Activated CD8-positive, alpha-beta memory T cell treated with anti-CD3 and anti-CD28 coated beads for 36 hours (primary cell): Measurements from ENCODE around the gene SLC6A20. TPM values are rescaled to one million over a fixed set of nuclear protein-coding genes. Genes with fewer than 3 reads are reported as not detected.

Source experiments
- CTCF ChIA-PET: fragments of 350-600 bp; sonication (Branson Sonifier 250); formaldehyde crosslinking; loops from one replicate; lab custom pipeline; 2021; ENCODE audit warnings: antibody characterized with exemption; lab: Charles Lee
- POLR2A ChIA-PET: fragments of 350-600 bp; sonication (Branson Sonifier 250); formaldehyde crosslinking; loops from one replicate; lab custom pipeline; 2021; ENCODE audit warnings: antibody characterized with exemption; lab: Charles Lee
- total RNA-seq, 2 experiments: library from RNA; stranded (reverse); gene quantifications; one replicate each; pipeline ENCODE4 v1.2.3, GENCODE V29; 2021

Gene SLC6A20, protein sequence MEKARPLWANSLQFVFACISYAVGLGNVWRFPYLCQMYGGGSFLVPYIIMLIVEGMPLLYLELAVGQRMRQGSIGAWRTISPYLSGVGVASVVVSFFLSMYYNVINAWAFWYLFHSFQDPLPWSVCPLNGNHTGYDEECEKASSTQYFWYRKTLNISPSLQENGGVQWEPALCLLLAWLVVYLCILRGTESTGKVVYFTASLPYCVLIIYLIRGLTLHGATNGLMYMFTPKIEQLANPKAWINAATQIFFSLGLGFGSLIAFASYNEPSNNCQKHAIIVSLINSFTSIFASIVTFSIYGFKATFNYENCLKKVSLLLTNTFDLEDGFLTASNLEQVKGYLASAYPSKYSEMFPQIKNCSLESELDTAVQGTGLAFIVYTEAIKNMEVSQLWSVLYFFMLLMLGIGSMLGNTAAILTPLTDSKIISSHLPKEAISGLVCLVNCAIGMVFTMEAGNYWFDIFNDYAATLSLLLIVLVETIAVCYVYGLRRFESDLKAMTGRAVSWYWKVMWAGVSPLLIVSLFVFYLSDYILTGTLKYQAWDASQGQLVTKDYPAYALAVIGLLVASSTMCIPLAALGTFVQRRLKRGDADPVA
- total RNA-seq = under 1 TPM; 0.08 to 0.13 TPM

DNA sequence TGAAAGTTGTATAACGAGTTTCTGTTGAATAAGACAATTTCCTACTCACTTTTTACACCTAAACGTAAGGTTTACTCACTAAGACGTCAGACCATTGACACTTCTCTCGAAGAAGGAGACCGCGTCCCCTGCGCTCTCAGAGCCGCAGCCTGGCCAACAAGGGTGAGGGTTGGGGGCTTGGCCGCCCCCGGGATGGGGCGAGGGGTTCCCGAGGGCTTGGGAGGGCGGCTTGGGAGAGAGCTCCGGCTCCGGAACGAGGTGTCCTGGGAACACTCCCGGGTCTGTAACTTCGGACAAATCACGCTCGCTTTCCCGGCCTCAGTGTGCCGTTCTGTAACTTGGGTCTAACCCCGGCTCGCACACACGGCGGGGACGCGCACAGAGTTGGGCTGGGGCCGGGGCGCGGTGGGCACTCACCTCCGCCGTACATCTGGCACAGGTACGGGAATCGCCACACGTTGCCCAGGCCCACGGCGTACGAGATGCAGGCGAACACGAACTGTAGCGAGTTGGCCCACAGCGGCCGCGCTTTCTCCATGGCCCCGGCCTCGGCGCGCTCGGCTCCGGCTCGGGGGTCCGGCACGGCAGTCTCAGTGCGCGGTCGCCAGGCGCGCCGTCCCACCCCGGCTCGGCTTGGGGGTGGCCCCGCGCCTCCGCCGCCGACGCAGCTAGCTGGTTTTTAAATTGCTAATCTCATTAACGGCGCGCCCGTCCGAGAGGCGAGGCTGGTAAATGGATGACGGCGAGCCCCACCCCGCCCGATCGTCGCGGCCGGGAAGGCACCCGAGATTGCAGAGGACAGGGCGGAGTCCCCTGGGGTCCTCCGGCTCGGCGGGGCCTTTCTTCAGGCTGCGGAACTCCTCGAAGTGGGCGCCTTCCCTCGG is at the start of gene SLC6A20:
Gene SLC6A20 (minus strand): TSS at position 655 of the 884 bp plus-strand sequence. CDS start 117 bp downstream, at position 538.
- ChIA-PET POLR2A (no interaction called here), CTCF (interaction anchor here (1.2 kb wide), 1 partner anchor 125 kb away, joined by 3 read pairs; no protein-coding TSS in a partner anchor)

DNA sequence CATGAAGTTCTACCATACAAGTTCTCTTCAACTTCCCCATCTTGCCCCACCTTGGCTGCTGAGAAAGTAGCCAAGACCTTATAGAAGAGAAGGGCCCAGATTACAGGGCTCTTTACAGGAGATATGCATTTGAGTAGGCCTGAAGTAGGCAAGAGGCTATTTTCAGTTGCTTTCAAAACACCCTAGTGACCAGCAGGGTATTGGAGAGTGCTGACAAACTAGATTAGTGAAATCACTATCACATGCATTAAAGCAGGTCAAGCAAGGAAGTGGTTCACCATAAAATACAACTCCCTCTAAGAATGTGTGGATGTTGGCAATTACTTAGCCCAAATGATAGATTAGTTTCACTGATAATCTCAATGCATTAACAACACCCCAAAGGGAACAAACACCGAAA is 48.3 kb upstream of the SLC6A20 start:
- ChIA-PET POLR2A (no interaction called here), CTCF (no interaction called here)

DNA sequence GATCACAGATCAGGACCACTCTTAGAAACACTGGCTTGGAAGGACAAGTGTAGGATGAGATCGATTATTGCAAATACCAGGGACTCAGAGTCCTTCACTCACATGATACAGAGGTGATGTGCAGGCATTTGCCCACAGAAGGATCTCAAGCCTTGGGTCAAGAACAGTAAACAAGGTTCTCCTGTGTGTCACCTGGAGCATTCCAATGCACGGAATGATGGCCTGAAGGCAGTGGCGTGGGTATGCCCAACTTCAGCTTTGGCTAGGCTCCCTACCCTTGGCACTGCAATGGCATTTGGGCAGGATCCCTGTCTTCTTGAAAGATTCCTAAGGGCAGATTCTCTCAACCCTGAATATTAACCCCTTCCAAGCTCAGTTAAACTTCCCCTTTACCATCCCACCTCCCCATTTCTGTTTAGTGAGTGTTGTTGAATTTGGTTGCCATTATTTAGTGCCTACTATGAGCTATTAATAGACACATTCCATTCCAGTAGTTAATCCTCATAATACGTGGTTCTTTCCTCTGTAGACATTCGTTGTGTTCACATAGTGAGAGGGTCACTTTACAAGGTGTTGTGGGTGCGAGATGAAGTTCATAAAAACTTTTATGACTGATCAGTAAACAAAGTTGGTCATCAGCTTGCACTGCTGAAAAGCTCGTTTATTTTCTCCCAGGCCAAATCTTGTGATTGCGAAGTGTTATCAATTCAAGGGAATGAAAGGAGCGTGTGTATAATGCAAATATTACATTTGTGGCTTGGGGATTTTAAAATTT is 46.7 kb upstream of the SLC6A20 start:
- POLR2A ChIA-PET = no interaction called here

DNA sequence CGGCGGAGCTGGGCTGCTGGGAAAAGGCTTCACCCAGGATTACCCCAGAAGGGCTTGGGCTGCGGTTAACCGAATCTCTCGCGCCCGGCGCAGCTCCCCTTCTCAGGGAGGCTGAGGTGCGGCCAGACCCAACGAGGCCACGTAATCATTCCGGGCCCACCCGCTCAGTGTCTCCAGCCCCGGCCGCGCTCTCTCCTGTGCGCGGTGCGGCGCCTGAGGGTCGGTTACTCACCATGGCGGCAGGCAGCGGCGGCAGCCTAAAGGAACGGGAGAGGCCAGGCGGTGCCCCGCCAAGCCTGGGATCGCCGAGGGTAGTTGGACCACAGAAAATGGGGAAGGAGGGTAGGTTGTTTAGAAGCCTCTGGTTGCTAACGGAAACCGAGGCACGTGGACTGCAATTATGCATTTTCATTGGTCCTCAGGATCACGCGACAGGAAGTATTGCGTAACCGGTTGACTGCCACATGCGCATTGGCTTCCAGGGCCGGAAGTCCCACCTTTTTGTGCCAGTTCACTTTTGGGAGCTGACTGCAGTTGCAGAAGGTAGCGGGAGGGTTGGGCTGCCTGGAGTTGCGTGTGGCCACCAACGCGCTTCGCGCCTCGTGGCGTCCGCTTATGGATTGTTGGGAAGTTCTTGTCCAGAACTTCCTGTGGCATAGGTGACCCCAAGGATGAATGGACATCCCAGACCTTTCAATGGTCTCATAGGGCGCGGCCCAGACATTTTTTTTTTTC is 45.6 kb upstream of the SLC6A20 start, which contains the start of gene LZTFL1:
Gene LZTFL1 (minus strand): TSS at position 363 of the 735 bp plus-strand sequence. CDS start 128 bp downstream, at position 235.
- POLR2A ChIA-PET = interaction anchor here (0.7 to 0.8 kb wide), 2 partner anchors 9 to 93 kb away, joined by 4 read pairs; no protein-coding TSS in a partner anchor
- CTCF ChIA-PET = interaction anchor here (0.9 to 2.8 kb wide), 5 partner anchors 10 to 97 kb away, joined by 3 to 11 read pairs (median 4); no protein-coding TSS in a partner anchor

More for the DNA sequence above, 46.7 kb upstream of the SLC6A20 start:
- CTCF ChIA-PET = interaction anchor here (1.3 to 2.8 kb wide), 3 partner anchors 11 to 86 kb away, joined by 3 to 11 read pairs (median 4); no protein-coding TSS in a partner anchor

DNA sequence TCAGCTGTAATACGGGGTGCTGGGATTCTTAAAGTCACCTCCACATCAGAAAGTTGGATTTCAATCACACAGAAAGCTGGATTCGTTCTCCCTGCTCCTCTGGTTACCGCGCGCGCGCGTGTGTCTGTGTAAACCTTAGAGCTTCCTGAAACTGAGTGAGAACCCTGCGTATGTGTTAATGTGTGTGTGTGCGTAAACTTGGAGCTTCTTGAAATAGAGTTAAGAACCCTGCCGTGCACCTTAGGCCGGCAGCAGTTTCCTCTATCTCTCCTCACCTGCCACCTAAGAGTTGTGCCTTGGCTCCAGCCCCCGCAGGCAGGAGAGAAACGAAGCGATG is 45.1 kb upstream of the SLC6A20 start:
- ChIA-PET CTCF (interaction anchor here (0.9 to 2.8 kb wide), 3 partner anchors 81 to 98 kb away, joined by 3 to 11 read pairs (median 4); no protein-coding TSS in a partner anchor), POLR2A (interaction anchor here (0.8 kb wide), 1 partner anchor 9 kb away, joined by 4 read pairs; no protein-coding TSS in a partner anchor)

DNA sequence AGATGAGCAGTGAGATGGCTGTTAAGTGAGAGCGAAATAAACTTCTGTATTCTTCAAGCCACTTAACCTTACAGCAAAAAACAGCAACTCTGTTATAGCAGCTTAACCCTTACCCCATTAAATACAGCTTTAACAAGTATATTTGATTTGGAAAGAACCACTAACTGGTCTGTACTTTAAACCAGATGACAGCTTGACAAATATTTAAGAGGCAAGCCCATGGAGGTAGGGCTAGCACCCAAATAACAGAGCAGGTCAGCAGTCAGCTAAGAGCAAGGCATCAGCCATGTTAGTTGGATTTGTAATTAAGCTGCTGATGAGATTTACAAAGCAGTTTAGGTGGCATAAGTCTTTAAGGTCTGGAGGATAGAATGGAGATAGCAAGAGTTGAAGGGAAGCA is 42.1 kb upstream of the SLC6A20 start:
- ChIA-PET CTCF (interaction anchor here (1.1 kb wide), 1 partner anchor 100 kb away, joined by 3 read pairs; no protein-coding TSS in a partner anchor), POLR2A (no interaction called here)

DNA sequence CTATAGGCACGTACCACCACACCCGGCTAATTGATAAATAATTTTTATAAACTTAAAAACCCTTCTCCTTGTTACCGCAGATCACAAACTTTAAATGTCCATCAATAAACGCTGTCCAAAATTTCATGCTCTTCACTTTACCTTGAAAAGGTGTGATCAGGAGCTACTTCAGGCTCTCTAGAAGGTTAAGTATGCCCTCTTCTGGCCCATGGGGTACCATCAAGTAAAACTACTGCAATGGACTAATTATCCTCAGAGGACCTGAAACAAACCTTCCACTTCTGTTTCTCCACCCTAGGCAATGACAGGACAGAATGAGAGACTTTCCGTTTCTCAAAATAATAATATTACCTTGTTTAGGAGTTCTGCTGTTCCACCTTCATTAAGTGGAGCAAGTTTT is 36.4 kb upstream of the SLC6A20 start:
- CTCF ChIA-PET = interaction anchor here (1.1 to 1.4 kb wide), 4 partner anchors 10 to 83 kb away, joined by 3 to 5 read pairs (median 3); no protein-coding TSS in a partner anchor
- POLR2A ChIA-PET = interaction anchor here (1.2 kb wide), 1 partner anchor 9 kb away, joined by 4 read pairs; no protein-coding TSS in a partner anchor

DNA sequence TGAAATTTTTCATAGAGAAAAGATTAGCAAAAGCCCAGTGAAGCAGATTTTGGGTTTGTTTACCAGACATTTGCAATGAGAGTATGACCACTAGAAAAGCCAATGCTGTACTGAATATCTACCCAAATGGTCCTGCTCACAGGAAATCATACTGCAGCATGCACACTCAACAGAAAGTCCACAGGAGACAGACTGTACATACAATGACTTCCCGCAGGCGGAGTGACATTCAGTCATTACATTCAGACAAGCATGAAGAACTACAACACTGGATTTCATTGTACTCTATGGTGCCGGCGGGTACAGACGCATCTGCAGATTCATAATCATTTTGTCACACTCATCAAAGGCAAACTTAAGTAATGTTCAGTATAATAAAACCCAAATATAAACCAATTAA is 33.8 kb upstream of the SLC6A20 start:
- POLR2A ChIA-PET = no interaction called here
- CTCF ChIA-PET = interaction anchor here (0.6 kb wide), 1 partner anchor 272 kb away, joined by 3 read pairs; no protein-coding TSS in a partner anchor

DNA sequence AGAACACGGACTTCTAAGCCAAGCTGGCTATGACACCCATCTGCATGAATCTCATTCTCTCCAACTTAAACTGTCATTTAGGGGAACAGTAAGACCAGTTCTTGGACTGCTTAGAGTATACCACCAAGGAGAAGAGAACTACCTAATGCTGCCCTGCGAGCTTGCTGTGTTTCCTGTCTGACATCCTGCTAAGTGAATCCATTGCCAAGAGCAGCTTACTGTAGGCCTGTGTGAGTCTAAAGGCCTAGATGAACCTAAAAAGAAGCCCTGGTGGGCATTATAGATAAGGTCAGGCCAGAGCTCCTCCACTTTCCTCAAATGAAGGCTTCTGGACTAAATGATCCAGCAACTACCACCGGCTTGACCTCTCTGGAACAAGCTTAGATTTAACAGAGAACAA is 30.6 kb upstream of the SLC6A20 start:
- POLR2A ChIA-PET = no interaction called here
- CTCF ChIA-PET = interaction anchor here (0.5 to 1.7 kb wide), 4 partner anchors 38 to 252 kb away, joined by 3 read pairs; no protein-coding TSS in a partner anchor

DNA sequence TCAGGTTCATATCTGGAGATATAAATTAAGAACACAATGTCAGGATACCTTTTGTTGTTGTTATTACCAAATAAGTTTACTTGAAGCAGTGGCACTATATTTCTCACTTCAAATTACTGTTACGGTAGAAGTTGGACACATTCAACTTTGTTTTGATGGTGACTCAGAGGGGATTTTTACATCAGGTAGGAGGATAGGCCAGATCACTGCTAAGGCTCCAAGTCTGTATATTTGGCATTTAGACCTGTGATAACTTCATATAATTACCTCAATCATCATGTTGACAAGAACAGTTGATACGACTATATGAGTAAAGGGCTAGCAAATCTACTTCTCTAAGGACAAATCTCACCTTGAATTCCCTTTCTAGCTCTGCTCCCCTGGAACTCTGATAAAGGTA is 30.0 kb upstream of the SLC6A20 start:
- CTCF ChIA-PET = interaction anchor here (1.7 kb wide), 1 partner anchor 67 kb away, joined by 3 read pairs; no protein-coding TSS in a partner anchor
- POLR2A ChIA-PET = no interaction called here

DNA sequence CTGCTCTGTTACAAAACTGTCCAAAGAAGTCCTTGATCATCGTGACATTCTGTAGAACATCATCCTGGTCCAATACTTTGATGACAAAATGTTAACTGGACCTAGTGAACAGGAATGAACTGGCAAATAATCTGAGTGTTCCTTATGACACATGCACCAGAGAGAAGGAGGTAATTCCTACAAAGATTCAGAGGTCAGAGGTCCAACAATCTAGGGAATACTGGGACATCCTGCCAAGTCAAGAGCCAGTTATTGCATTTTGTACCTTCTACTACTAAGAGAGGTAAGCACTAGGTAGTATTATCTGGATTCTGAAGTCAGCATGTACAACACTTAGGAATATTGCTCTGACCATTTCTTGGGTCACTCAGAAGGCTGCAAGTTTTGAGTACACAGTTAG is 24.8 kb upstream of the SLC6A20 start:
- ChIA-PET CTCF (no interaction called here), POLR2A (interaction anchor here (0.5 kb wide), 1 partner anchor 255 kb away, joined by 4 read pairs; no protein-coding TSS in a partner anchor)

DNA sequence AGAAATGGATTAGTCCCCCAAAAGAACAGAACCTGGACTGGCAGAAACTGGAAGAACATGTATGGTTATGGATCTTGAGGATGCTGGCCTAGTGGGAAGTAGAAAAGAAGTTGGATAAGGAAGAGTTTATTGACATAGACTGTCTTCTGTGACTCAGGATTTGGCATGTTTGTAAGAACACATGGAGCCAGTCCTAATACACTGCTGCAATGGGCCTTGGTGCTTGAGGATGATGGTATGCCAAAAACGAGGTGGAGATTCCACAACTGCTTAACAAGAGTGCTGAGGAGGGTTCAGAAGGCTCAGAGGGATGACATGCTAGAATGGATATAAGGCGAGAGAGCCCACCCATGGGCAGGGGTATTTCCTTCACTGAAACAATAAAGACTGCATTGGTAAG is 23.2 kb upstream of the SLC6A20 start:
- ChIA-PET CTCF (no interaction called here), POLR2A (no interaction called here)

DNA sequence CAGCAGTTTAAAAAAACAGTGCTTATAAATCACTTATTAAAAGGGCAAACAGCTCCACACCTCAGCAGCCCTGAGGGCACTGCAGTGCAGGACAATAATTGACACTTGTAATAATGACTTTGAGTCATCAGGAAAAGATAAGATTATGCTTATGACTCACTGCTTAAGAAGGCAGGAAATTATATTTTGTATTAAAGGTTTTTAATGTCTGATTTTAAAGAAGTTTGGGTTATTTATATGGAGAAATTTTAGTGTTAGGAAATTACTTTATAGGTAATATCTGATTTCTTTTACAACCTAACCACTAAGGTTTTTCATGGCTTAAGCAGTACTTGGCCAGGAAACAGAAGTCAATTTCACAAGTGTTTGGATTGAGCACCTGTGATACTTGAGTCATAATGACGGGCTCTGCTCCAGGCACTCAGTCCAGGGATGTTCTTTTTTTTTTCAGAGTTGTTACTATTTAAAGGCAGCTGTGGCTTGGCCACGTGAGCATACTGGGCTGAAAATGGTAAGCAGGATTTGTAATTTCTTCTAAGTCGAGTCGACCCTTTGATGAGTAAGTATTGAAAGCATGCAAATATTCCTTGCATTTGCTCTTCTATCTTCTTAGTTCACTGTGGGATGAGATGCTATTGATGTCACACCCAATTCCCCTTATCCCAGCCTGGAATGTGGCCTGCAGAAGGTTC is 21.6 kb upstream of the SLC6A20 start:
- ChIA-PET CTCF (interaction anchor here (1.3 kb wide), 1 partner anchor 260 kb away, joined by 4 read pairs; no protein-coding TSS in a partner anchor), POLR2A (no interaction called here)

DNA sequence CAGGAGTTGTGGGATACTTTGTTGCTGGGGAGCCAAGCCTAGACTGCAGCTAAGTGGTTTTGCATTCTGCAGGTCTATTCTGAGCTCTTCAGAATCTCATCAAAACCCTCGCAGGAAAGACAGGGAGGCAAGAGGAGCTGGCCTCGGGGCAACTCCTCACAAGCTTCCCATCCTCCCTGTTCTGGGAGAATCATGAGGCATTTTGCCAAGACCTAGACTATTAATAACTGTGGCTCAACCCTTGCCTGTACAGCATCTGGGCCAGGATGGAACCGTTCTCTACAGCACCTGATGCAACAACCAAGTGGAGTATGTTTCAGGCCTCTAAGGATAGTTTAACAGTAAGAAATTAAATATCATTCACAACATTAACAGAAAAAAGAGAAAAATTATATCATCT is 20.2 kb upstream of the SLC6A20 start:
- CTCF ChIA-PET = interaction anchor here (0.7 to 1.1 kb wide), 2 partner anchors 105 to 786 kb away, joined by 4 to 5 read pairs; no protein-coding TSS in a partner anchor
- POLR2A ChIA-PET = interaction anchor here (0.6 kb wide), 1 partner anchor 70 kb away, joined by 3 read pairs; no protein-coding TSS in a partner anchor

DNA sequence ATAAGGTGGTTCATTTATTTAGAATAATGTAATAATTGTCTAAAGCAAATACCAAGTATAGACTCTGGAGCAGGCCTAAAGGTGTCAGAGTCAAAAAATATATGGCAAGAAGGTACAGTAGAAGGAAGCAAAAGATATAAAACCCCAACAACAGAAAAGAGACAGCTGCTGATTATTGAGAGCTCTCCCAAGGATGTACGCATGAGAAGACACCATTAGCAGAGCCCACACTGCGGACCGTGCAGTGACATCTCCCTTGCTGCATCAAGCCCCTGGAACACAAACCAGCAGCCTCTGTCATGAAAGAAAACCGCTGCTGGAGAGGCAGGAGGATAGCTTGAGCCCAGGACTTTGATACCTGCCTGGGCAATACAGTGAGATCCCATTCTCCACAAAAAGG is 18.0 kb upstream of the SLC6A20 start:
- POLR2A ChIA-PET = no interaction called here

DNA sequence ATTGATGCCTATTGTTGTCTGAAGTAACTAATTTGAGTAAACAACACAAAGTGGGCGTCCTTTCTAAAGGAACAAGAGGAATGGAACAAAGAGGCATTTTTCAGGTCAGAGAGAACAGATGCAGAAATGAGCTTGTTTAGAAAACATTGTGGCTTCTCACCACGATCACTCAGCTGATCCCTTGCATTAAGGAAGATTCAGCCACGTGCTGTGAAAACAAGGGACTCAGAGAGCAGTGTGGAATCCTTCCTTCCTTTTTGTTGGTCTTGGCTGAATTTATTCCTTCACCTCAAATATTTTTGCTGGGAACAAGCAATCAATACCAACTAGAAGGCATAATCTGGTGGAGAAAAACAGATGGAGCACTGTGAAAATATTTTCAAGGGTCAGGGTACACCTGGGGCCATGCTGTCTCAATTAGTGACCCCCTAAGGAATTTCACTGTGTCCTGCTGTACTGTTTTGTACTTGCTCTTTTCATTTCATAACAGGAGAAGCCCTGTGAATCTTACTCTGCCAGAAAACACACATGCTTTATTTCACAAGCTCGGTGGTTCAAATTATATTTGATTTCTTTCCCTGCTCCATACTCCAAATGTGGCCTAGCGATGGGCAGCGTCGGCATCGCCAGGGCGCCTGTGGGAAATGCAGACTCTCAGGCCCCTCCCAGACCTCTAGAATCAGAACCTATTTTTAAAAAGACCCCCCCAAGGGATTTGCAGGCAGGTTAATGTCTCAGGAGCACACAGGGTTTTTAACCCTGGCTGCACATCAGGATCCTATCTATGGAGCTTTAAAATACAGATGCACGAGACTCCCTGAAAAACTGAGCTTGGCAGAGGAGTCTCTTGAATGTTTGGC is 11.6 kb upstream of the SLC6A20 start:
- POLR2A ChIA-PET = no interaction called here
- CTCF ChIA-PET = no interaction called here

More for the DNA sequence above, 18.0 kb upstream of the SLC6A20 start:
- CTCF ChIA-PET = no interaction called here
